ENCODE measurements around the gene NBPF19. TPM values are rescaled to one million over a fixed set of nuclear protein-coding genes. Genes with fewer than 3 reads are reported as not detected.
"Not testable (repeated sequence)": the region's sequence is repeated elsewhere in the genome, so short reads cannot be mapped to it uniquely, and the experiment has no call there.

Gene NBPF19, protein sequence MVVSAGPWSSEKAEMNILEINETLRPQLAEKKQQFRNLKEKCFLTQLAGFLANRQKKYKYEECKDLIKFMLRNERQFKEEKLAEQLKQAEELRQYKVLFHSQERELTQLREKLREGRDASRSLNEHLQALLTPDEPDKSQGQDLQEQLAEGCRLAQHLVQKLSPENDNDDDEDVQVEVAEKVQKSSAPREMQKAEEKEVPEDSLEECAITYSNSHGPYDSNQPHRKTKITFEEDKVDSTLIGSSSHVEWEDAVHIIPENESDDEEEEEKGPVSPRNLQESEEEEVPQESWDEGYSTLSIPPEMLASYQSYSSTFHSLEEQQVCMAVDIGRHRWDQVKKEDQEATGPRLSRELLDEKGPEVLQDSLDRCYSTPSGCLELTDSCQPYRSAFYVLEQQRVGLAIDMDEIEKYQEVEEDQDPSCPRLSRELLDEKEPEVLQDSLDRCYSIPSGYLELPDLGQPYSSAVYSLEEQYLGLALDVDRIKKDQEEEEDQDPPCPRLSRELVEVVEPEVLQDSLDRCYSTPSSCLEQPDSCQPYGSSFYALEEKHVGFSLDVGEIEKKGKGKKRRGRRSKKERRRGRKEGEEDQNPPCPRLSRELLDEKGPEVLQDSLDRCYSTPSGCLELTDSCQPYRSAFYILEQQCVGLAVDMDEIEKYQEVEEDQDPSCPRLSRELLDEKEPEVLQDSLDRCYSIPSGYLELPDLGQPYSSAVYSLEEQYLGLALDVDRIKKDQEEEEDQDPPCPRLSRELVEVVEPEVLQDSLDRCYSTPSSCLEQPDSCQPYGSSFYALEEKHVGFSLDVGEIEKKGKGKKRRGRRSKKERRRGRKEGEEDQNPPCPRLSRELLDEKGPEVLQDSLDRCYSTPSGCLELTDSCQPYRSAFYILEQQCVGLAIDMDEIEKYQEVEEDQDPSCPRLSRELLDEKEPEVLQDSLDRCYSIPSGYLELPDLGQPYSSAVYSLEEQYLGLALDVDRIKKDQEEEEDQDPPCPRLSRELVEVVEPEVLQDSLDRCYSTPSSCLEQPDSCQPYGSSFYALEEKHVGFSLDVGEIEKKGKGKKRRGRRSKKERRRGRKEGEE (N-terminal part only)
- total RNA-seq: 14.9 and 17.5 TPM in 2 replicates

DNA sequence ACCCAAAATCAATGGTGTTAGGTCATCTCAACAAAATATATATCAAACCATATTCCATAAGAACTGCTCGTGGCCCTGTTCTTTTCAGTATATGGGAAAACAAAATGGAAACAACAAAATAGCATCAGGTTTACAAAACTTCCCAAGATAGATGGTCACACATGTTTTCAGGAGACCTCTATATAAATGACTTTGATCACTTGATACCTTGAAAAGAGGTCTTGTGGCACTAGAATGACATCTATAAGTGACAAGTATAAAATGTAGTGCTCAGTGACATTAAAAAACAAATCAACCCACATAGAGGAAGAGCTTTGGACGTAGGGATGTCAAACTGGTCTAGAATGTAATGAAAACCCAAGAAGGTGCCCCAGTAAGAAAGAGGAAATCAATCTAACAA, at the start of gene NBPF19:
NBPF19 (plus strand) TSS at position 301 of the 400 bp plus-strand sequence. CDS start 888 bp downstream, outside the sequence.
- not testable (repeated sequence) for DNase-seq (ENCODE audit: low read depth); H3K4me3 ChIP-seq (ENCODE audit: low read depth, low read length); H3K36me3 ChIP-seq (ENCODE audit: control insufficient read depth, insufficient read depth, low read length); H3K27me3 ChIP-seq (ENCODE audit: control insufficient read depth, insufficient read depth, low read length)

DNA sequence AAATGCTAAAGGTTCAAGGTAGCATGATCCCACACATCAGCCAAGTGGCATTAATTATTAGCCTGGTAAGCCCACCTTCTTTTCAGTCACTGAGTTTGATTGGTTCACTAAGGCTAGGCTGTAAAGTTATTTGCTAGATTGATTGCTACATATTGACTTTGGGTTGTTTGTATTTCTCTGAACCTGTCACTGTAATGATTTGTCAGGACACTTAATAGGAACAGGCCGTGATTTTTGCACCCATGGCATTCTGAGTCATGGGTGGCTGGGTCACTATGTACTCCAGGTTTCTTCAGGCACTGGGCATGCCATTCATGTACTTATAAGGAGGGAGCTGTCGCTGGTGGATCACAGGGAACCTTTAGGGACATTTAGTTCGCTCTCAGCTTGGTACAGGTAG, 46.5 kb upstream of the NBPF19 start:
- DNase-seq (ENCODE audit: low read depth): not testable (repeated sequence)

DNA sequence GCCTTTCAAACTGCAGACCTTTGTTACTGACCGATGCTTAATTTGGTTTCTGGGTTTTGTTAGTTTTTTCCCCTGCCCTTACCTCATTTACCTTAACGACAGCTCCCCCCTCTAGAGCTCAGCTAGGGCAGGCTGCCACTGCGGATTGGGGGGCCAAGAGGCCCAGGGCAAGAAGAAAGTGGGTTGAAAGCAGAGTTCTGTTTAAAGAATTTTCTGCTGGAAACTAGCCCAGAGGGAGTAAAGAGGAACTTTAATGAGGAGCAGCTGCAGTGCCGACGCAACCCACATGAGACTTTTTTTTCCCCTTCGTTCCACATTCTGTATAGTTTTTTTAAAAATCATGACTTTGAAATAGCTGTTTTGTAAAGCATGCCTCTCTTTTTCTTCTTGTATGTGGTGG, 29.4 kb upstream of the NBPF19 start:
- H3K36me3 ChIP-seq (ENCODE audit: control insufficient read depth, insufficient read depth, low read length); DNase-seq (ENCODE audit: low read depth); H3K27me3 ChIP-seq (ENCODE audit: control insufficient read depth, insufficient read depth, low read length); H3K4me3 ChIP-seq (ENCODE audit: low read depth, low read length): not testable (repeated sequence)

More for the DNA sequence above, 46.5 kb upstream of the NBPF19 start:
- not testable (repeated sequence) for H3K4me3 ChIP-seq (ENCODE audit: low read depth, low read length); H3K36me3 ChIP-seq (ENCODE audit: control insufficient read depth, insufficient read depth, low read length); H3K27me3 ChIP-seq (ENCODE audit: control insufficient read depth, insufficient read depth, low read length)

DNA sequence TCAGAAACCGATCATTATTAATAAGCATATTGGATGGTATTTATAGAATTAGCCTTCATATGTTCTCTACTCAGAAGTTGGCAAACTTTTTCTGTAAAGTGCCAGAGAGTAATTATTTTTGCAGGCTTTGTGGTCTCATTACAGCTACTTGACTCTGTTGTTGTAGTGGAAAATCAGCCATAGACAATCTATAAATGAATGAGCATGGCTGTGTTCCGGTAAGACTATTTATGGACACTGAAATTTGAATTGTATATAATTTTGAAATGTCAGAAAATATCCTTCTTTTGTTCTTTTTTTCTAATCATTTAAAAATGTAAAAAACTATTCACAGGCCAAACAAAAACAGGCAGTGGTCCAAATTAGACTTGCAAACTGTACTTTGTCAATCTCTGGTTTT, 22.6 kb upstream of the NBPF19 start:
- H3K4me3 ChIP-seq (ENCODE audit: low read depth, low read length); H3K27me3 ChIP-seq (ENCODE audit: control insufficient read depth, insufficient read depth, low read length); H3K36me3 ChIP-seq (ENCODE audit: control insufficient read depth, insufficient read depth, low read length); DNase-seq (ENCODE audit: low read depth): not testable (repeated sequence)

DNA sequence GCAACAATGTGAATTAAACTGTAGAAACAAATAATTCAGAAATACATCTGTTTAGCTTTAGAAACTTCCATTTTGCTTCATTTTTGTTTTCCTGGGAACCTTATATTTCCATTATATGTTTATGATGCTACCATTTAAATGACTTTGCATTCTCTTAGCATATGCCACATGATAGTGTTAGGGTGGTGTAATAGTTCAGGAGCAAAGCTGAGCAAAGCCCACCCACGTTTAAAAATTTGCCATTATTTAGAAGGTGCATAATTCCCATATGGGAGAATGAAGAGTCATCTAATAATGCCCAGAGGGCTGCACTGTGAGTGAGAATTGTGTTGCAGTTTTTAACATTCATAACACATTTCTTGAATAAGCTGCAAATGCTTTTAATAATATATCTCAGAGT, 22.2 kb upstream of the NBPF19 start:
- not testable (repeated sequence) for DNase-seq (ENCODE audit: low read depth); H3K4me3 ChIP-seq (ENCODE audit: low read depth, low read length); H3K36me3 ChIP-seq (ENCODE audit: control insufficient read depth, insufficient read depth, low read length); H3K27me3 ChIP-seq (ENCODE audit: control insufficient read depth, insufficient read depth, low read length)

DNA sequence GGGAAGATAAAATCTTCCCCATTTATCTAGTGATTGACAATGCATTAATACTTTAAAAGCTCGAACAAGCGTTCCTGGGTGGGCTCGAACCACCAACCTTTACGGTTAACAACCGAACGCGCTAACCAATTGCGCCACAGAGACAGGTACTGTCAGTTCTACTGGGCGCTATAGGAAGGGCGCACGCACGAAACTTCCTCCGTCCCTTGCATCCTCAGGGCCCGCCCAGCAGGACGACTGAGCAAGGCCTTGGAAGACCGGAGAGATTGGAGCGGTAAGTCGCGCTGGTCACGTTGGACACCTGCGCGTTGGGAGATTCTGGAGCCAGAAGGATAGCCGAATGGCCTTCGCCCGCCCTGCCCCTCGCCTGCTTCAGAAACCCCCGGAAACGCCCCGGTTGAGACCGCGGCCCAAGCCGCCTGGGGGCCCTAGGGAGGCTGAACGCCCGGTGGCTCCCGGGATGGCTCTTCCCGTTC, 83.5 kb downstream of the NBPF19 start:
- not testable (repeated sequence) for DNase-seq (ENCODE audit: low read depth); H3K36me3 ChIP-seq (ENCODE audit: control insufficient read depth, insufficient read depth, low read length); H3K27me3 ChIP-seq (ENCODE audit: control insufficient read depth, insufficient read depth, low read length)
- H3K4me3 ChIP-seq (ENCODE audit: low read depth, low read length): peak overlapping the region; percentile 40

DNA sequence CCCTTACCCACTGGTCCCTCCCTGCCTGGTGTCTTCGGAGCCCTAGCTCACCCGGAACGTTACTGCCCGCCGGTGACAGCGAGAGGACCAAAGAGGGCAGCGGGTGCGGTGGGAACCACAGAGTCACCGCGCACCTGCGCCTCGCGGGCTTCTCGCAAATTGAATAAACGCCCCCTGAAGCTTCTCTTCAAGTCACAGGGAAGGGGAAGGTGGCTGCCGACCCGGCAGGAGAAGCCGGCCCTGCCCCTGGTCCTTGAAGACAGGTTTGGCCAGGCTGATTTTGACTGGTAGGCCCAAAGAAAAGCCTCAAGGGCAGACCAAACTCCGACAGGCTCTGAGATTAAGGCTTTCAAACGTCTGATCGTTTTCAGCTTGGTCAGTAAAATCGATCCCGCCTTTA, 87.0 kb downstream of the NBPF19 start:
- H3K36me3 ChIP-seq (ENCODE audit: control insufficient read depth, insufficient read depth, low read length); H3K27me3 ChIP-seq (ENCODE audit: control insufficient read depth, insufficient read depth, low read length); H3K4me3 ChIP-seq (ENCODE audit: low read depth, low read length); DNase-seq (ENCODE audit: low read depth): not testable (repeated sequence)

DNA sequence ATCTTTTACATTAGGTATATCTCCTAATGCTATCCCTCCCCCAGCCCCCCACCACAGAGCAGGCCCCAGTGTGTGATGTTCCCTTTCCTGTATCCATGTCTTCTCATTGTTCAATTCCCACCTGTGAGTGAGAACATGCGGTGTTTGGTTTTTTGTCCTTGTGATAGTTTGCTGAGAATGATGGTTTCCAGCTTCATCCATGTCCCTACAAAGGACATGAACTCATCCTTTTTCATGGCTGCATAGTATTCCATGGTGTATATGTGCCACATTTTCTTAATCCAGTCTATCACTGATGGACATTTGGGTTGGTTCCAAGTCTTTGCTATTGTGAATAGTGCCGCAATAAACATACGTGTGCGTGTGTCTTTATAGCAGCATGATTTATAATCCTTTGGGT, 90.6 kb downstream of the NBPF19 start:
- H3K27me3 ChIP-seq (ENCODE audit: control insufficient read depth, insufficient read depth, low read length); DNase-seq (ENCODE audit: low read depth); H3K36me3 ChIP-seq (ENCODE audit: control insufficient read depth, insufficient read depth, low read length); H3K4me3 ChIP-seq (ENCODE audit: low read depth, low read length): not testable (repeated sequence)

DNA sequence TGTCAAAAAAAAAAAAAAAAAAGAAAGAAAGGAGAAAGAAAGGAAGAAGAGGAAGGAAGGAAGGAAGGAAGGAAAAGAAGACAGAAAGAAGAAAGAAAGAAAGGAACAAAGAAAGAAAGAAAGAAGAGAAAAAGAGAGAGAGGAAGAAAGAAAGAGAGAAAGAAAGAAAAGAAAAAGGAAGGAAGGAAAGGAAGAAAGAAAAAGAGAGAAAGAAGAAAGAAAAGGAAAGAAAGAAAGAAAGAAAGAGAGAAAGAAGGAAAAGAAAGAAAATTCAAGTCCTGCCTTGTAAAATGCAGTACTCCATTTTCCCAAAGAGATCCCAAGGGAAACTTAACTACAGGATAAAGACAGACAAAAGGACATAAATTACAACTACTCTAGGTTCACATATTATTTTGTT, 97.9 kb downstream of the NBPF19 start:
- not testable (repeated sequence) for H3K27me3 ChIP-seq (ENCODE audit: control insufficient read depth, insufficient read depth, low read length); DNase-seq (ENCODE audit: low read depth); H3K36me3 ChIP-seq (ENCODE audit: control insufficient read depth, insufficient read depth, low read length); H3K4me3 ChIP-seq (ENCODE audit: low read depth, low read length)

DNA sequence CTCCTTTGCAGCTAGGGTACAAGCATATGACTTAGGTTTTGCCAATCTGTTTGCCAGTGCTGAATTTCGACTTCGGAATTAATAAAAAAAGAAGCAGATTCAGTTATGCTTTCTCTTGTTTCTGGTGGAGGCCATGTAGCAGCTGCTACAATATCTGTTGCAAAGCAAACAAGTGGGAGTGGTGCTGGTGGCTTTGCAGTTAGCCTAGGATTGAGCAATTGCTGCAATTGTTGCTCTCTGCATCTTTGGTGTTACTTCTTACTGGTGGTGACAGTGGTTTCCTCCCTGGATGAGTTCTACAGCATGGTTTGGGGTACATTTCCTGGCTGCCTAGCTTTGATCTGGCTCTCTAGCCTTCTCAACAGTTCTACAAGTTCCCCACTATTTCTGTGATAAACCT, 110.7 kb downstream of the NBPF19 start:
- H3K4me3 ChIP-seq (ENCODE audit: low read depth, low read length); DNase-seq (ENCODE audit: low read depth); H3K36me3 ChIP-seq (ENCODE audit: control insufficient read depth, insufficient read depth, low read length); H3K27me3 ChIP-seq (ENCODE audit: control insufficient read depth, insufficient read depth, low read length): not testable (repeated sequence)

Other genes with a start within 250 kb of the NBPF19 start
- gene PPIAL4C, start 108.8 kb downstream of the NBPF19 start, total RNA-seq: not detected in 2 replicates

All from kidney epithelial cell (primary cell).